AG09319 (cell line): Measurements from ENCODE around the gene MCM6.
"Not testable (repeated sequence)": the region's sequence is repeated elsewhere in the genome, so short reads cannot be mapped to it uniquely, and the experiment has no call there.

Experiments used
- DNase-seq: peaks from one replicate; pipeline ENCODE4 v3.0.0-alpha.2; 2010; ENCODE audit warnings: low read depth; ENCODE audit errors: extremely low read depth
- CTCF ChIP-seq: IDR thresholded peaks from 2 replicates; pipeline ENCODE4 v1.5.1; 2011; ENCODE audit warnings: low read depth, mild to moderate bottlenecking, inconsistent platforms, low read length, moderate library complexity

Gene MCM6

GRCh38 chr2:135821190-135821589, 55.1 kb downstream of the MCM6 start:
- DNase-seq: no peak
- no peak for TF ChIP-seq CTCF

GRCh38 chr2:135820003-135820618, 56.1 kb downstream of the MCM6 start:
- DNase-seq: no peak
- TF ChIP-seq CTCF: no peak

- no peak for DNase-seq
- TF ChIP-seq CTCF: peak; percentile 33
Measured at GRCh38 chr2:135818937-135819610, 57.2 kb downstream of the MCM6 start.

- no peak for TF ChIP-seq CTCF
- no peak for DNase-seq
Measured at GRCh38 chr2:135817951-135818350, 58.3 kb downstream of the MCM6 start.

GRCh38 chr2:135817466-135817865, 58.8 kb downstream of the MCM6 start:
- TF ChIP-seq CTCF: no peak
- DNase-seq: no peak

- TF ChIP-seq CTCF: no peak
- no peak for DNase-seq
Measured at GRCh38 chr2:135815269-135815668, 61.0 kb downstream of the MCM6 start.

GRCh38 chr2:135812907-135813511, 63.2 kb downstream of the MCM6 start:
- no peak for DNase-seq
- TF ChIP-seq CTCF: no peak

GRCh38 chr2:135807874-135808273, 68.4 kb downstream of the MCM6 start:
- not testable (repeated sequence) for DNase-seq
